NOMO-1 treated with dmso at 0.1 percent for 144 hours (cell line): ENCODE data around the gene DKC1.
"Not testable (repeated sequence)": the region's sequence is repeated elsewhere in the genome, so short reads cannot be mapped to it uniquely, and the experiment has no call there.

ENCODE experiments used
- DNase-seq: peaks from one replicate; lab custom pipeline; 2025; ENCODE audit not compliant: unreplicated experiment; lab: John Stamatoyannopoulos, UW

The DKC1 gene

GRCh38 chrX:154785716-154786115 lies 23.1 kb downstream of the DKC1 start:
- no peak for DNase-seq

GRCh38 chrX:154791467-154791866 lies 28.8 kb downstream of the DKC1 start:
- DNase-seq, result no peak

GRCh38 chrX:154791939-154792338 lies 29.3 kb downstream of the DKC1 start:
- DNase-seq, result no peak

GRCh38 chrX:154793084-154793795 lies 30.6 kb downstream of the DKC1 start:
- no peak for DNase-seq

- DNase-seq, result no peak
Measured at GRCh38 chrX:154795016-154795415, 32.4 kb downstream of the DKC1 start.

GRCh38 chrX:154797006-154797405 lies 34.3 kb downstream of the DKC1 start:
- no peak for DNase-seq

GRCh38 chrX:154799556-154800348 lies 37.1 kb downstream of the DKC1 start:
- no peak for DNase-seq

- DNase-seq, result peak; percentile 42
Measured at GRCh38 chrX:154800478-154801210, 38.0 kb downstream of the DKC1 start.

- no peak for DNase-seq
Measured at GRCh38 chrX:154802947-154803346, 40.3 kb downstream of the DKC1 start.

- no peak for DNase-seq
Measured at GRCh38 chrX:154804261-154804956, 41.7 kb downstream of the DKC1 start.

- peak; percentile 59 for DNase-seq
Measured at GRCh38 chrX:154804957-154805695, 42.5 kb downstream of the DKC1 start, which contains the start of gene MPP1. Gene MPP1 (minus strand): TSS chrX:154805485. CDS start chrX:154805373, 112 bp downstream.

GRCh38 chrX:154805696-154806091 lies 43.0 kb downstream of the DKC1 start:
- DNase-seq, result peak; percentile 59

GRCh38 chrX:154806837-154807501 lies 44.3 kb downstream of the DKC1 start:
- no peak for DNase-seq

GRCh38 chrX:154809939-154810665 lies 47.4 kb downstream of the DKC1 start:
- no peak for DNase-seq

- DNase-seq, result no peak
Measured at GRCh38 chrX:154812341-154813101, 49.9 kb downstream of the DKC1 start.

- no peak for DNase-seq
Measured at GRCh38 chrX:154813801-154814200, 51.1 kb downstream of the DKC1 start.

- no peak for DNase-seq
Measured at GRCh38 chrX:154815274-154815818, 52.7 kb downstream of the DKC1 start.

- not testable (repeated sequence) for DNase-seq
Measured at GRCh38 chrX:154816326-154816898, 53.7 kb downstream of the DKC1 start.
